Stimulated activated naive B cell treated with anti-CD40 and anti-IgM and Interleukin-4, amounts not matched to agents 10 μg/mL and 1 μg/mL and 100 μg/mL, for 72 hours (primary cell): ENCODE data around the gene RYR2.

Source experiments
- ATAC-seq, 2 donors: fragments of 150-1000 bp; cut with Tn5 transposase; replicated peaks; 2 replicates each; pipeline ENCODE4 v1.10.0; 2021; ENCODE audit warnings: moderate library complexity in 1 of 2
- DNase-seq: peaks from one replicate; pipeline ENCODE4 v3.0.0; 2021
- H3K27ac Mint-ChIP-seq: one replicate; pipeline ENCODE4 v1.8.0; 2022; ENCODE audit warnings: mild to moderate bottlenecking, mixed read lengths
- H3K27me3 Mint-ChIP-seq, 2 donors: one replicate each; pipeline ENCODE4 v1.8.0; 2022; ENCODE audit warnings: mixed read lengths in 2 of 2
- H3K36me3 Mint-ChIP-seq, 2 donors: one replicate each; pipeline ENCODE4 v1.8.0; 2022; ENCODE audit warnings: mixed read lengths in 2 of 2, mild to moderate bottlenecking in 1 of 2
- H3K4me1 Mint-ChIP-seq, 2 donors: one replicate each; pipeline ENCODE4 v1.8.0; 2022; ENCODE audit warnings: mixed read lengths in 2 of 2, mild to moderate bottlenecking in 1 of 2
- H3K4me3 Mint-ChIP-seq, 2 donors: one replicate each; pipeline ENCODE4 v1.8.0; 2022; ENCODE audit warnings: mild to moderate bottlenecking in 2 of 2, mixed read lengths in 2 of 2, moderate library complexity in 1 of 2
- H3K9me3 Mint-ChIP-seq, 2 donors: one replicate each; pipeline ENCODE4 v1.8.0; 2022; ENCODE audit warnings: mixed read lengths in 2 of 2, mild to moderate bottlenecking in 1 of 2

Gene RYR2

GRCh38 chr1:237608433-237608832, 566.4 kb downstream of the RYR2 start:
- Mint-ChIP-seq H3K4me1 (no peaks in the 10 kb centered on the region), H3K36me3 (no peaks in the 10 kb centered on the region), H3K4me3 (no peak overlapping the region), H3K27ac (no peak overlapping the region), H3K27me3 (no peaks in the 10 kb centered on the region), H3K9me3 (peaks cover 9 to 11% of the 10 kb centered on the region in 2 donors)
- ATAC-seq (no peak), DNase-seq (no peak)

- no peaks in the 10 kb centered on the region for H3K4me1 Mint-ChIP-seq
Measured at GRCh38 chr1:237610157-237610556, 568.2 kb downstream of the RYR2 start.

GRCh38 chr1:237613984-237614383, 572.0 kb downstream of the RYR2 start:
- Mint-ChIP-seq H3K9me3 (peaks cover 4 to 18% of the 10 kb centered on the region in 2 donors), H3K27me3 (peaks cover 0 to 5% of the 10 kb centered on the region in 2 donors), H3K36me3 (no peaks in the 10 kb centered on the region), H3K4me1 (no peaks in the 10 kb centered on the region), H3K27ac (no peak overlapping the region), H3K4me3 (no peak overlapping the region)
- DNase-seq (no peak), ATAC-seq (no peak)

More at GRCh38 chr1:237610157-237610556, 568.2 kb downstream of the RYR2 start:
- no peak overlapping the region for H3K4me3 Mint-ChIP-seq
- H3K9me3 Mint-ChIP-seq: peaks cover 9 to 11% of the 10 kb centered on the region in 2 donors
- H3K36me3 Mint-ChIP-seq: no peaks in the 10 kb centered on the region
- DNase-seq (no peak), ATAC-seq (no peak)
- no peaks in the 10 kb centered on the region for H3K27me3 Mint-ChIP-seq
- H3K27ac Mint-ChIP-seq: no peak overlapping the region

GRCh38 chr1:237619553-237619952, 577.6 kb downstream of the RYR2 start:
- DNase-seq: no peak
- H3K27me3 Mint-ChIP-seq: peaks cover 0 to 5% of the 10 kb centered on the region in 2 donors
- H3K9me3 Mint-ChIP-seq: peaks cover 6 to 12% of the 10 kb centered on the region in 2 donors
- H3K4me3 Mint-ChIP-seq: no peak overlapping the region
- H3K36me3 Mint-ChIP-seq: no peaks in the 10 kb centered on the region
- H3K4me1 Mint-ChIP-seq: no peaks in the 10 kb centered on the region
- no peak for ATAC-seq
- no peak overlapping the region for H3K27ac Mint-ChIP-seq

- no peak for ATAC-seq
Measured at GRCh38 chr1:237634922-237635321, 592.9 kb downstream of the RYR2 start.

GRCh38 chr1:237638555-237638954, 596.6 kb downstream of the RYR2 start:
- Mint-ChIP-seq H3K9me3 (peaks cover 5 to 7% of the 10 kb centered on the region in 2 donors), H3K4me3 (no peak overlapping the region), H3K36me3 (no peaks in the 10 kb centered on the region), H3K27me3 (no peaks in the 10 kb centered on the region), H3K4me1 (no peaks in the 10 kb centered on the region), H3K27ac (no peak overlapping the region)
- DNase-seq (no peak), ATAC-seq (no peak)

More at GRCh38 chr1:237634922-237635321, 592.9 kb downstream of the RYR2 start:
- Mint-ChIP-seq H3K4me1 (no peaks in the 10 kb centered on the region), H3K27me3 (no peaks in the 10 kb centered on the region), H3K36me3 (no peaks in the 10 kb centered on the region), H3K27ac (no peak overlapping the region), H3K9me3 (peaks cover 5 to 9% of the 10 kb centered on the region in 2 donors), H3K4me3 (no peak overlapping the region)
- DNase-seq: no peak

- ATAC-seq (peak in 1 of 2 donors; percentile 27), DNase-seq (no peak)
- peaks cover 0 to 2% of the 10 kb centered on the region in 2 donors for H3K9me3 Mint-ChIP-seq
- H3K4me3 Mint-ChIP-seq: no peak overlapping the region
- no peaks in the 10 kb centered on the region for H3K4me1 Mint-ChIP-seq
- no peaks in the 10 kb centered on the region for H3K36me3 Mint-ChIP-seq
- no peaks in the 10 kb centered on the region for H3K27me3 Mint-ChIP-seq
- H3K27ac Mint-ChIP-seq: no peak overlapping the region
Measured at GRCh38 chr1:237640011-237640671, 598.2 kb downstream of the RYR2 start.

- DNase-seq (no peak), ATAC-seq (no peak)
- no peaks in the 10 kb centered on the region for H3K4me1 Mint-ChIP-seq
- no peaks in the 10 kb centered on the region for H3K36me3 Mint-ChIP-seq
- no peak overlapping the region for H3K4me3 Mint-ChIP-seq
- no peak overlapping the region for H3K27ac Mint-ChIP-seq
- H3K9me3 Mint-ChIP-seq: no peaks in the 10 kb centered on the region
- no peaks in the 10 kb centered on the region for H3K27me3 Mint-ChIP-seq
Measured at GRCh38 chr1:237640966-237641365, 599.0 kb downstream of the RYR2 start.

- Mint-ChIP-seq H3K9me3 (no peaks in the 10 kb centered on the region), H3K4me1 (peaks cover 2 to 7% of the 10 kb centered on the region in 2 donors), H3K27ac (no peak overlapping the region), H3K4me3 (no peak overlapping the region), H3K27me3 (no peaks in the 10 kb centered on the region), H3K36me3 (no peaks in the 10 kb centered on the region)
- ATAC-seq: no peak
- DNase-seq: no peak
Measured at GRCh38 chr1:237650809-237651208, 608.8 kb downstream of the RYR2 start.

GRCh38 chr1:237655778-237656177, 613.8 kb downstream of the RYR2 start:
- H3K27me3 Mint-ChIP-seq: no peaks in the 10 kb centered on the region
- H3K4me3 Mint-ChIP-seq: no peak overlapping the region
- no peaks in the 10 kb centered on the region for H3K9me3 Mint-ChIP-seq
- no peak overlapping the region for H3K27ac Mint-ChIP-seq
- H3K36me3 Mint-ChIP-seq: no peaks in the 10 kb centered on the region
- peaks cover 0 to 2% of the 10 kb centered on the region in 2 donors for H3K4me1 Mint-ChIP-seq
- DNase-seq (no peak), ATAC-seq (no peak)

GRCh38 chr1:237664348-237664747, 622.4 kb downstream of the RYR2 start:
- no peak for DNase-seq
- H3K4me1 Mint-ChIP-seq: peaks cover 4 to 8% of the 10 kb centered on the region in 2 donors
- no peak overlapping the region for H3K4me3 Mint-ChIP-seq
- no peaks in the 10 kb centered on the region for H3K27me3 Mint-ChIP-seq
- ATAC-seq: peak; percentile 83 to 94
- H3K9me3 Mint-ChIP-seq: peaks cover 5 to 7% of the 10 kb centered on the region in 2 donors
- H3K36me3 Mint-ChIP-seq: no peaks in the 10 kb centered on the region
- no peak overlapping the region for H3K27ac Mint-ChIP-seq

GRCh38 chr1:237670302-237670701, 628.3 kb downstream of the RYR2 start:
- Mint-ChIP-seq H3K27me3 (no peaks in the 10 kb centered on the region), H3K4me3 (no peak overlapping the region), H3K36me3 (no peaks in the 10 kb centered on the region), H3K27ac (no peak overlapping the region), H3K4me1 (no peaks in the 10 kb centered on the region), H3K9me3 (no peaks in the 10 kb centered on the region)
- ATAC-seq: no peak
- no peak for DNase-seq

- Mint-ChIP-seq H3K4me3 (no peak overlapping the region), H3K27me3 (no peaks in the 10 kb centered on the region), H3K9me3 (no peaks in the 10 kb centered on the region), H3K4me1 (no peaks in the 10 kb centered on the region), H3K27ac (no peak overlapping the region), H3K36me3 (no peaks in the 10 kb centered on the region)
- no peak for DNase-seq
- ATAC-seq: no peak
Measured at GRCh38 chr1:237671262-237671661, 629.3 kb downstream of the RYR2 start.

- no peak overlapping the region for H3K4me3 Mint-ChIP-seq
- no peak for ATAC-seq
Measured at GRCh38 chr1:237671935-237672334, 630.0 kb downstream of the RYR2 start.

GRCh38 chr1:237672748-237673147, 630.8 kb downstream of the RYR2 start:
- no peaks in the 10 kb centered on the region for H3K9me3 Mint-ChIP-seq
- no peaks in the 10 kb centered on the region for H3K4me1 Mint-ChIP-seq
- no peaks in the 10 kb centered on the region for H3K36me3 Mint-ChIP-seq
- DNase-seq: no peak
- H3K4me3 Mint-ChIP-seq: no peak overlapping the region
- no peaks in the 10 kb centered on the region for H3K27me3 Mint-ChIP-seq
- H3K27ac Mint-ChIP-seq: no peak overlapping the region
- no peak for ATAC-seq

More at GRCh38 chr1:237671935-237672334, 630.0 kb downstream of the RYR2 start:
- no peak for DNase-seq
- H3K4me1 Mint-ChIP-seq: no peaks in the 10 kb centered on the region
- no peaks in the 10 kb centered on the region for H3K27me3 Mint-ChIP-seq
- H3K36me3 Mint-ChIP-seq: no peaks in the 10 kb centered on the region
- H3K9me3 Mint-ChIP-seq: no peaks in the 10 kb centered on the region
- H3K27ac Mint-ChIP-seq: no peak overlapping the region
